PC-3 (cell line): Measurements from ENCODE around the gene TMEM123. TPM values are rescaled to one million over a fixed set of nuclear protein-coding genes. Genes with fewer than 3 reads are reported as not detected.
A peak's percentile ranks its signal among the peaks of the same experiment; 100 is the strongest.

ENCODE experiments used
- ATAC-seq: fragments of 200-7000 bp; cut with Tn5 transposase; 2 replicates; pipeline ENCODE4 v1.9.1; 2020; ENCODE audit warnings: mild to moderate bottlenecking, moderate library complexity
- BruUV-seq: library from RNA; stranded (reverse); fragments of 400-500 nt; replicated peaks from 2 replicates; lab custom pipeline; 2021; lab: Mats Ljungman, UMichigan
- CTCF ChIA-PET: fragments of 300-600 bp; sonication (Branson Sonifier 250); formaldehyde crosslinking; loops from one replicate; lab custom pipeline; 2022; ENCODE audit warnings: antibody characterized with exemption; lab: Charles Lee
- POLR2A ChIA-PET: fragments of 300-600 bp; sonication (Branson Sonifier 250); formaldehyde crosslinking; loops from one replicate; lab custom pipeline; 2022; ENCODE audit warnings: antibody characterized with exemption; ENCODE audit not compliant: unreplicated experiment; lab: Charles Lee
- DNase-seq: peaks from one replicate; pipeline ENCODE4 v3.0.0-alpha.2; 2015
- H2AFZ ChIP-seq: fragments of 300-600 bp; sonication (generic); 2 replicates; pipeline ENCODE4 v1.6.0; 2016; ENCODE audit warnings: antibody characterized with exemption, low read length
- H3F3A ChIP-seq: fragments of 300-600 bp; sonication (generic); one replicate; pipeline ENCODE4 v1.6.0; 2017; ENCODE audit warnings: antibody characterized with exemption, low read length, control low read depth, mild to moderate bottlenecking; ENCODE audit not compliant: unreplicated experiment
- H3K27ac ChIP-seq: fragments of 300-600 bp; sonication (generic); 2 replicates; pipeline ENCODE4 v1.5.1; 2016; ENCODE audit warnings: mild to moderate bottlenecking, low read length
- H3K27me3 ChIP-seq: fragments of 300-600 bp; sonication (generic); 2 replicates; pipeline ENCODE4 v1.6.1; 2016; ENCODE audit warnings: low read length, mixed read lengths
- H3K36me3 ChIP-seq: fragments of 300-600 bp; sonication (generic); 2 replicates; pipeline ENCODE4 v1.6.1; 2016; ENCODE audit warnings: low read depth, mixed run types, low read length, mixed read lengths
- H3K4me1 ChIP-seq: fragments of 300-600 bp; sonication (generic); 2 replicates; pipeline ENCODE4 v1.5.1; 2016; ENCODE audit warnings: low read length; ENCODE audit not compliant: insufficient read depth
- H3K4me2 ChIP-seq: fragments of 300-600 bp; sonication (generic); 2 replicates; pipeline ENCODE4 v1.6.0; 2016; ENCODE audit warnings: low read length
- H3K4me3 ChIP-seq: fragments of 300-600 bp; sonication (generic); 2 replicates; pipeline ENCODE4 v1.5.1; 2016; ENCODE audit warnings: mild to moderate bottlenecking, low read length, mixed read lengths
- H3K79me2 ChIP-seq: fragments of 300-600 bp; sonication (generic); 2 replicates; pipeline ENCODE4 v1.6.1; 2017; ENCODE audit warnings: low read length, mixed read lengths
- H3K9ac ChIP-seq: fragments of 300-600 bp; sonication (generic); 2 replicates; pipeline ENCODE4 v1.6.0; 2016; ENCODE audit warnings: mild to moderate bottlenecking, low read length
- H3K9me2 ChIP-seq: fragments of 300-600 bp; sonication (generic); replicated peaks from 2 replicates; pipeline ENCODE4 v1.6.1; 2016; ENCODE audit warnings: mixed run types, low read length, mixed read lengths
- H3K9me3 ChIP-seq: fragments of 300-600 bp; sonication (generic); 2 replicates; pipeline ENCODE4 v1.6.1; 2016; ENCODE audit warnings: low read length, mixed read lengths
- H4K20me1 ChIP-seq: fragments of 300-600 bp; sonication (generic); 2 replicates; pipeline ENCODE4 v1.6.1; 2016; ENCODE audit warnings: low read length, mixed read lengths
- EZH2 ChIP-seq: fragments of 300-600 bp; sonication (generic); IDR thresholded peaks from one replicate; pipeline ENCODE4 v1.6.1; 2017; ENCODE audit warnings: antibody characterized with exemption, mild to moderate bottlenecking, low read length; ENCODE audit not compliant: unreplicated experiment
- EZH2phosphoT487 ChIP-seq: fragments of 300-600 bp; sonication (generic); IDR thresholded peaks from 2 replicates; pipeline ENCODE4 v1.6.1; 2018; ENCODE audit warnings: mild to moderate bottlenecking, antibody characterized with exemption, low read length, borderline replicate concordance
- intact Hi-C: fragments of 100-400 bp; cut with micrococcal nuclease; formaldehyde crosslinking; loops from 2 replicates; pipeline ENCODE4 v1.9.0; 2023
- total RNA-seq: library from RNA; depleted of rRNA; stranded (reverse); fragments of >200 nt; gene quantifications from 2 replicates; pipeline ENCODE4 v1.2.3, GENCODE V29; 2014
- TF ChIP-seq, protein P1 (sequence below): fragments of 300-600 bp; sonication (generic); conservative IDR thresholded peaks from 2 replicates; pipeline ENCODE4 v1.5.1; 2017; ENCODE audit warnings: antibody characterized with exemption, low read depth, mild to moderate bottlenecking, low read length

TMEM123 gene
- total RNA-seq, 1 experiment from 2014 or later, result 163 TPM

DNA sequence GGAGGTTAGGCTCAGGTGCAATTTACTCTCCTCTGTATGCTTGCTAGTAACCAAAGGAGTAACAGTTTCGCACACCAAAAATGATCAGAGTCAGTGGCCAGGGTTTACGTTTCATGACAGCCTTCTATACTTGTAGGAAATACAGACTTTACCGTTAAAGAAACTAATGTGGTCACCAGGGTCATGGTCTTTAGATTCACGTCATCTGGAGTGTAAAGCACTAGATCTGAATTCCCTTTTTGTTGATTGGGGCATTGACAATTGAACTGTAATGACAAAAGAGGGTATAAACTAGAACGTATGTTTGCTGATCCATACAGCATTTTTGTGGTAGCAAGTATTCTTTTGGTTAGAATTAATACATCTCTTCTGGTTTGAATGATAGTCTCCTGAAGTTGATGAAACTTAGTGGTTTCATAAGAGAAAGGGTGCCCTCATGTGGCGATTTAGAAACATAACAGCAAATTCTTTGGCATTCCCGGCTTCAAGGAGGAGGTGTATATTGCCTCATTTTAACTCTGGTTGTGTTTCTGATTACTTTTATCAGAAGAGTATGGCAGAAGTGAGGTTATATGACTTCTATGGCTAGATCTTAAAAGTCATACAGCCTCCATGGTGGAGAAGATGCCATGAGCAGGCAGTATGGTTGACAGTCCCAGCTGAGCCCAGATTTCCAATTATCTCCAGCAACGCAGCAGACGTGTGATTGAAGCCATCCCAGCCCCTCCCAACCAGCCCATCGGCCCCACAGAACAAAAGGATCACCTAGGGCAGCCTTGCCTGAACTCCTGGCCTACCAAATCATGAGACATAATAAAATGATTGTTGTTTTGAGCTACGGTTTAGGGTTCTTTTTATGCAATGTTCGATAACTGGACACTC, 42.8 kb upstream of the TMEM123 start:
- no peaks in the 10 kb centered on the region for H4K20me1 ChIP-seq
- intact Hi-C loops, result loop anchor here (1.0 to 5.0 kb wide), 9 partner anchors 44 to 643 kb away; partner anchors contain the start of gene BIRC2
- no peaks in the 10 kb centered on the region for H3K9me2 ChIP-seq
- H3K4me3 ChIP-seq, result no peak overlapping the region
- H3F3A ChIP-seq, result peaks cover 3% of the 10 kb centered on the region
- BruUV-seq, result no TSS peak
- peak; percentile 95 for DNase-seq
- H3K79me2 ChIP-seq, result no peaks in the 10 kb centered on the region
- no peaks in the 10 kb centered on the region for H3K27me3 ChIP-seq
- H3K36me3 ChIP-seq, result no peaks in the 10 kb centered on the region
- H3K4me1 ChIP-seq, result peaks cover 21% of the 10 kb centered on the region
- no peaks in the 10 kb centered on the region for H3K9me3 ChIP-seq
- peak overlapping the region; percentile 53; the same call in 1 of the 2 replicates for H3K27ac ChIP-seq
- peak overlapping the region; percentile 47 for H3K4me2 ChIP-seq
- POLR2A ChIA-PET, result interaction anchor here (0.6 kb wide), 1 partner anchor 146 kb away, joined by 5 read pairs; no protein-coding TSS in a partner anchor
- no peak overlapping the region for H3K9ac ChIP-seq
- peak; percentile 41 for ATAC-seq
- CTCF ChIA-PET, result interaction anchor here (1.2 kb wide), 1 partner anchor 117 kb away, joined by 5 read pairs; no protein-coding TSS in a partner anchor
- no peak for TF ChIP-seq EZH2phosphoT487
- TF ChIP-seq, protein P1, sequence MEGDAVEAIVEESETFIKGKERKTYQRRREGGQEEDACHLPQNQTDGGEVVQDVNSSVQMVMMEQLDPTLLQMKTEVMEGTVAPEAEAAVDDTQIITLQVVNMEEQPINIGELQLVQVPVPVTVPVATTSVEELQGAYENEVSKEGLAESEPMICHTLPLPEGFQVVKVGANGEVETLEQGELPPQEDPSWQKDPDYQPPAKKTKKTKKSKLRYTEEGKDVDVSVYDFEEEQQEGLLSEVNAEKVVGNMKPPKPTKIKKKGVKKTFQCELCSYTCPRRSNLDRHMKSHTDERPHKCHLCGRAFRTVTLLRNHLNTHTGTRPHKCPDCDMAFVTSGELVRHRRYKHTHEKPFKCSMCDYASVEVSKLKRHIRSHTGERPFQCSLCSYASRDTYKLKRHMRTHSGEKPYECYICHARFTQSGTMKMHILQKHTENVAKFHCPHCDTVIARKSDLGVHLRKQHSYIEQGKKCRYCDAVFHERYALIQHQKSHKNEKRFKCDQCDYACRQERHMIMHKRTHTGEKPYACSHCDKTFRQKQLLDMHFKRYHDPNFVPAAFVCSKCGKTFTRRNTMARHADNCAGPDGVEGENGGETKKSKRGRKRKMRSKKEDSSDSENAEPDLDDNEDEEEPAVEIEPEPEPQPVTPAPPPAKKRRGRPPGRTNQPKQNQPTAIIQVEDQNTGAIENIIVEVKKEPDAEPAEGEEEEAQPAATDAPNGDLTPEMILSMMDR, result peak; percentile 95
- no peak for TF ChIP-seq EZH2
- peak overlapping the region; percentile 48 for H2AFZ ChIP-seq

DNA sequence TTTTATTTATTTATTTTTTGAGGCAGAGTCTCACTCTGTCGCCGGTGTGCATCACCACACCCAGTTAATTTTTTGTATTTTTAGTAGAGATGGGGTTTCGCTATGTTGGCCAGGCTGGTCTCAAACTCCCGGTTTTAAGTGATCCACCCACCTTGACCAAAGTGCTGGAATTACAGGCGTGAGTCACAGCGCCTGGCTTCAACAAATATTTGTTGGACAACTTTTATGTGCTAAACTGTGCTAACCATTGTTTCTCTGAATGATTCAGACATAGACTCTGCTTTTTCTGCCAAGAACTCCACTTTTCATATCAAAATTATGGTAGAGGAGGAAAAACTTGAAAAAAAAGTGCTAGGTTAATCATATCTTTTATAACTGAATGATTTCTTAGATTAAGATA, 41.7 kb upstream of the TMEM123 start:
- Histone ChIP-seq H3K4me3 (no peak overlapping the region), H3K9ac (no peak overlapping the region), H3K27ac (peak overlapping the region; percentile 53), H3K79me2 (no peaks in the 10 kb centered on the region), H3F3A (peaks cover 3% of the 10 kb centered on the region), H4K20me1 (no peaks in the 10 kb centered on the region), H3K9me2 (no peaks in the 10 kb centered on the region), H3K27me3 (no peaks in the 10 kb centered on the region), H3K4me2 (peak overlapping the region; percentile 47), H3K4me1 (peaks cover 27% of the 10 kb centered on the region), H3K36me3 (no peaks in the 10 kb centered on the region), H3K9me3 (no peaks in the 10 kb centered on the region), H2AFZ (no peak overlapping the region)
- ATAC-seq (peak; percentile 93), DNase-seq (peak; percentile 99)
- intact Hi-C loops, result loop anchor here (1.0 to 2.0 kb wide), 5 partner anchors 25 to 206 kb away; partner anchors contain the start of gene BIRC2
- ChIA-PET POLR2A (no interaction called here), CTCF (no interaction called here)
- BruUV-seq, result no TSS peak
- TF ChIP-seq, protein P1, result no peak
- no peak for TF ChIP-seq EZH2
- no peak for TF ChIP-seq EZH2phosphoT487
